WTC11 (cell line): ENCODE measurements around the gene HRG. TPM values are rescaled to one million over a fixed set of nuclear protein-coding genes. Genes with fewer than 3 reads are reported as not detected.

Experiments used
- ATAC-seq: fragments of 200-7000 bp; cut with Tn5 transposase; 2 replicates; pipeline ENCODE4 v1.10.0; 2021; ENCODE audit warnings: mild to moderate bottlenecking, moderate library complexity
- CTCF ChIA-PET: fragments of 300-600 bp; sonication (Branson Sonifier 250); formaldehyde crosslinking; loops from one replicate; lab custom pipeline; 2021; ENCODE audit warnings: antibody characterized with exemption; lab: Charles Lee
- POLR2A ChIA-PET: fragments of 350-600 bp; sonication (Branson Sonifier 250); formaldehyde crosslinking; loops from one replicate; lab custom pipeline; 2021; ENCODE audit warnings: antibody characterized with exemption; lab: Charles Lee
- DNase-seq: peaks from one replicate; pipeline ENCODE4 v3.0.0; 2021; ENCODE audit warnings: low spot score
- H3K27ac Mint-ChIP-seq: 2 replicates; pipeline ENCODE4 v1.8.0; 2021; ENCODE audit warnings: mixed read lengths
- H3K27me3 Mint-ChIP-seq: 2 replicates; pipeline ENCODE4 v1.8.0; 2021; ENCODE audit warnings: low read depth, mild to moderate bottlenecking, moderate library complexity, mixed read lengths
- H3K36me3 Mint-ChIP-seq: 2 replicates; pipeline ENCODE4 v1.8.0; 2021; ENCODE audit warnings: mixed read lengths
- H3K4me1 Mint-ChIP-seq: 2 replicates; pipeline ENCODE4 v1.8.0; 2022; ENCODE audit warnings: mixed read lengths
- H3K4me3 Mint-ChIP-seq: 2 replicates; pipeline ENCODE4 v1.8.0; 2021; ENCODE audit warnings: mild to moderate bottlenecking, moderate library complexity, mixed read lengths
- H3K9me3 Mint-ChIP-seq: 2 replicates; pipeline ENCODE4 v1.8.0; 2021; ENCODE audit warnings: mixed read lengths
- CBFB ChIP-seq: sonication (generic); formaldehyde crosslinking; IDR thresholded peaks from 2 replicates; pipeline ENCODE4 v1.8.1; 2022; ENCODE audit warnings: mild to moderate bottlenecking, low read depth, missing genetic modification reagents
- CREM ChIP-seq: sonication (generic); formaldehyde crosslinking; IDR thresholded peaks from 2 replicates; pipeline ENCODE4 v1.8.1; 2022; ENCODE audit warnings: mild to moderate bottlenecking, missing genetic modification reagents, moderate library complexity
- E2F5 ChIP-seq: sonication (generic); formaldehyde crosslinking; IDR thresholded peaks from 2 replicates; pipeline ENCODE4 v1.8.1; 2022; ENCODE audit warnings: mild to moderate bottlenecking, moderate library complexity, missing genetic modification reagents
- EMX1 ChIP-seq: fragments of 250-450 bp; sonication (Bioruptor Pico); IDR thresholded peaks from 2 replicates; pipeline ENCODE4 v1.8.0; 2021; ENCODE audit warnings: mild to moderate bottlenecking
- ESRRA ChIP-seq: sonication (generic); formaldehyde crosslinking; IDR thresholded peaks from 2 replicates; pipeline ENCODE4 v1.8.1; 2022; ENCODE audit warnings: mild to moderate bottlenecking, missing genetic modification reagents, borderline replicate concordance
- FOXP4 ChIP-seq: sonication (generic); formaldehyde crosslinking; IDR thresholded peaks from 2 replicates; pipeline ENCODE4 v1.8.0; 2022; ENCODE audit warnings: mild to moderate bottlenecking, missing genetic modification reagents
- IRF2 ChIP-seq: sonication (generic); formaldehyde crosslinking; IDR thresholded peaks from 2 replicates; pipeline ENCODE4 v1.8.0; 2022; ENCODE audit warnings: low read depth, missing genetic modification reagents, borderline replicate concordance
- MXD4 ChIP-seq: fragments of 250-450 bp; sonication (Bioruptor Pico); IDR thresholded peaks from 2 replicates; pipeline ENCODE4 v1.8.0; 2021; ENCODE audit warnings: mild to moderate bottlenecking, moderate library complexity, borderline replicate concordance
- NFATC4 ChIP-seq: fragments of 250-450 bp; sonication (Bioruptor Pico); IDR thresholded peaks from 2 replicates; pipeline ENCODE4 v1.9.0; 2021; ENCODE audit warnings: mild to moderate bottlenecking
- PRRX2 ChIP-seq: fragments of 250-450 bp; sonication (Bioruptor Pico); IDR thresholded peaks from 2 replicates; pipeline ENCODE4 v1.8.0; 2021; ENCODE audit warnings: mild to moderate bottlenecking
- RELA ChIP-seq: sonication (generic); formaldehyde crosslinking; IDR thresholded peaks from 2 replicates; pipeline ENCODE4 v1.8.1; 2022; ENCODE audit warnings: missing genetic modification reagents, mild to moderate bottlenecking, borderline replicate concordance
- SP1 ChIP-seq: sonication (generic); formaldehyde crosslinking; conservative IDR thresholded peaks from 2 replicates; pipeline ENCODE4 v1.8.1; 2022; ENCODE audit warnings: missing genetic modification reagents
- TEAD4 ChIP-seq: sonication (generic); formaldehyde crosslinking; IDR thresholded peaks from 2 replicates; pipeline ENCODE4 v1.8.0; 2022; ENCODE audit warnings: mild to moderate bottlenecking, missing genetic modification reagents
- ZBTB43 ChIP-seq: sonication (generic); formaldehyde crosslinking; IDR thresholded peaks from 2 replicates; pipeline ENCODE4 v1.8.1; 2023; ENCODE audit warnings: mild to moderate bottlenecking, missing genetic modification reagents
- ZNF232 ChIP-seq: sonication (generic); formaldehyde crosslinking; IDR thresholded peaks from 2 replicates; pipeline ENCODE4 v1.8.0; 2022; ENCODE audit warnings: mild to moderate bottlenecking, missing genetic modification reagents
- ZNF263 ChIP-seq: sonication (generic); formaldehyde crosslinking; IDR thresholded peaks from 2 replicates; pipeline ENCODE4 v1.8.1; 2022; ENCODE audit warnings: low read depth, mild to moderate bottlenecking, moderate library complexity, missing genetic modification reagents
- ZNF317 ChIP-seq: sonication (generic); formaldehyde crosslinking; IDR thresholded peaks from 2 replicates; pipeline ENCODE4 v1.8.1; 2023; ENCODE audit warnings: low read depth, mild to moderate bottlenecking, moderate library complexity, missing genetic modification reagents, borderline replicate concordance
- total RNA-seq: library from RNA; stranded (reverse); gene quantifications from 3 replicates; pipeline ENCODE4 v1.2.3, GENCODE V29; 2021
- TF ChIP-seq, protein P1 (sequence below): sonication (generic); formaldehyde crosslinking; IDR thresholded peaks from 2 replicates; pipeline ENCODE4 v1.8.1; 2023; ENCODE audit warnings: mild to moderate bottlenecking, missing genetic modification reagents, borderline replicate concordance
- TF ChIP-seq, protein P2 (sequence below): sonication (generic); formaldehyde crosslinking; IDR thresholded peaks from 2 replicates; pipeline ENCODE4 v1.8.1; 2022; ENCODE audit warnings: missing genetic modification reagents, borderline replicate concordance
- TF ChIP-seq, protein P3 (sequence below): sonication (generic); formaldehyde crosslinking; IDR thresholded peaks from 2 replicates; pipeline ENCODE4 v1.8.0; 2022; ENCODE audit warnings: missing genetic modification reagents
- TF ChIP-seq, protein P4 (sequence below): sonication (generic); formaldehyde crosslinking; IDR thresholded peaks from 2 replicates; pipeline ENCODE4 v1.8.1; 2023; ENCODE audit warnings: mild to moderate bottlenecking, missing genetic modification reagents, moderate library complexity

Gene HRG
- total RNA-seq, 1 experiment from 2014 or later = 0.24 TPM

- DNase-seq (no peak), ATAC-seq (no peak)
- TF ChIP-seq, protein P1, sequence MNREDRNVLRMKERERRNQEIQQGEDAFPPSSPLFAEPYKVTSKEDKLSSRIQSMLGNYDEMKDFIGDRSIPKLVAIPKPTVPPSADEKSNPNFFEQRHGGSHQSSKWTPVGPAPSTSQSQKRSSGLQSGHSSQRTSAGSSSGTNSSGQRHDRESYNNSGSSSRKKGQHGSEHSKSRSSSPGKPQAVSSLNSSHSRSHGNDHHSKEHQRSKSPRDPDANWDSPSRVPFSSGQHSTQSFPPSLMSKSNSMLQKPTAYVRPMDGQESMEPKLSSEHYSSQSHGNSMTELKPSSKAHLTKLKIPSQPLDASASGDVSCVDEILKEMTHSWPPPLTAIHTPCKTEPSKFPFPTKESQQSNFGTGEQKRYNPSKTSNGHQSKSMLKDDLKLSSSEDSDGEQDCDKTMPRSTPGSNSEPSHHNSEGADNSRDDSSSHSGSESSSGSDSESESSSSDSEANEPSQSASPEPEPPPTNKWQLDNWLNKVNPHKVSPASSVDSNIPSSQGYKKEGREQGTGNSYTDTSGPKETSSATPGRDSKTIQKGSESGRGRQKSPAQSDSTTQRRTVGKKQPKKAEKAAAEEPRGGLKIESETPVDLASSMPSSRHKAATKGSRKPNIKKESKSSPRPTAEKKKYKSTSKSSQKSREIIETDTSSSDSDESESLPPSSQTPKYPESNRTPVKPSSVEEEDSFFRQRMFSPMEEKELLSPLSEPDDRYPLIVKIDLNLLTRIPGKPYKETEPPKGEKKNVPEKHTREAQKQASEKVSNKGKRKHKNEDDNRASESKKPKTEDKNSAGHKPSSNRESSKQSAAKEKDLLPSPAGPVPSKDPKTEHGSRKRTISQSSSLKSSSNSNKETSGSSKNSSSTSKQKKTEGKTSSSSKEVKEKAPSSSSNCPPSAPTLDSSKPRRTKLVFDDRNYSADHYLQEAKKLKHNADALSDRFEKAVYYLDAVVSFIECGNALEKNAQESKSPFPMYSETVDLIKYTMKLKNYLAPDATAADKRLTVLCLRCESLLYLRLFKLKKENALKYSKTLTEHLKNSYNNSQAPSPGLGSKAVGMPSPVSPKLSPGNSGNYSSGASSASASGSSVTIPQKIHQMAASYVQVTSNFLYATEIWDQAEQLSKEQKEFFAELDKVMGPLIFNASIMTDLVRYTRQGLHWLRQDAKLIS = no peak
- TF ChIP-seq IRF2 (no peak), ZNF263 (no peak), ZNF317 (no peak), EMX1 (CRISPR knock-in tag) (no peak), CREM (CRISPR knock-in tag) (no peak), CBFB (no peak), PRRX2 (CRISPR knock-in tag) (no peak), ZBTB43 (CRISPR knock-in tag) (no peak), E2F5 (no peak), MXD4 (CRISPR knock-in tag) (no peak)
- TF ChIP-seq, protein P2, sequence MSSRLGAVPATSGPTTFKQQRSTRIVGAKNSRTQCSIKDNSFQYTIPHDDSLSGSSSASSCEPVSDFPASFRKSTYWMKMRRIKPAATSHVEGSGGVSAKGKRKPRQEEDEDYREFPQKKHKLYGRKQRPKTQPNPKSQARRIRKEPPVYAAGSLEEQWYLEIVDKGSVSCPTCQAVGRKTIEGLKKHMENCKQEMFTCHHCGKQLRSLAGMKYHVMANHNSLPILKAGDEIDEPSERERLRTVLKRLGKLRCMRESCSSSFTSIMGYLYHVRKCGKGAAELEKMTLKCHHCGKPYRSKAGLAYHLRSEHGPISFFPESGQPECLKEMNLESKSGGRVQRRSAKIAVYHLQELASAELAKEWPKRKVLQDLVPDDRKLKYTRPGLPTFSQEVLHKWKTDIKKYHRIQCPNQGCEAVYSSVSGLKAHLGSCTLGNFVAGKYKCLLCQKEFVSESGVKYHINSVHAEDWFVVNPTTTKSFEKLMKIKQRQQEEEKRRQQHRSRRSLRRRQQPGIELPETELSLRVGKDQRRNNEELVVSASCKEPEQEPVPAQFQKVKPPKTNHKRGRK = no peak
- TF ChIP-seq, protein P3, sequence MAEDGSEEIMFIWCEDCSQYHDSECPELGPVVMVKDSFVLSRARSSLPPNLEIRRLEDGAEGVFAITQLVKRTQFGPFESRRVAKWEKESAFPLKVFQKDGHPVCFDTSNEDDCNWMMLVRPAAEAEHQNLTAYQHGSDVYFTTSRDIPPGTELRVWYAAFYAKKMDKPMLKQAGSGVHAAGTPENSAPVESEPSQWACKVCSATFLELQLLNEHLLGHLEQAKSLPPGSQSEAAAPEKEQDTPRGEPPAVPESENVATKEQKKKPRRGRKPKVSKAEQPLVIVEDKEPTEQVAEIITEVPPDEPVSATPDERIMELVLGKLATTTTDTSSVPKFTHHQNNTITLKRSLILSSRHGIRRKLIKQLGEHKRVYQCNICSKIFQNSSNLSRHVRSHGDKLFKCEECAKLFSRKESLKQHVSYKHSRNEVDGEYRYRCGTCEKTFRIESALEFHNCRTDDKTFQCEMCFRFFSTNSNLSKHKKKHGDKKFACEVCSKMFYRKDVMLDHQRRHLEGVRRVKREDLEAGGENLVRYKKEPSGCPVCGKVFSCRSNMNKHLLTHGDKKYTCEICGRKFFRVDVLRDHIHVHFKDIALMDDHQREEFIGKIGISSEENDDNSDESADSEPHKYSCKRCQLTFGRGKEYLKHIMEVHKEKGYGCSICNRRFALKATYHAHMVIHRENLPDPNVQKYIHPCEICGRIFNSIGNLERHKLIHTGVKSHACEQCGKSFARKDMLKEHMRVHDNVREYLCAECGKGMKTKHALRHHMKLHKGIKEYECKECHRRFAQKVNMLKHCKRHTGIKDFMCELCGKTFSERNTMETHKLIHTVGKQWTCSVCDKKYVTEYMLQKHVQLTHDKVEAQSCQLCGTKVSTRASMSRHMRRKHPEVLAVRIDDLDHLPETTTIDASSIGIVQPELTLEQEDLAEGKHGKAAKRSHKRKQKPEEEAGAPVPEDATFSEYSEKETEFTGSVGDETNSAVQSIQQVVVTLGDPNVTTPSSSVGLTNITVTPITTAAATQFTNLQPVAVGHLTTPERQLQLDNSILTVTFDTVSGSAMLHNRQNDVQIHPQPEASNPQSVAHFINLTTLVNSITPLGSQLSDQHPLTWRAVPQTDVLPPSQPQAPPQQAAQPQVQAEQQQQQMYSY (CRISPR knock-in tag) = no peak
- Mint-ChIP-seq H3K27ac (no peak overlapping the region), H3K27me3 (no peaks in the 10 kb centered on the region; the same call in 1 of the 2 replicates), H3K36me3 (no peaks in the 10 kb centered on the region), H3K4me1 (peaks cover 8% of the 10 kb centered on the region), H3K9me3 (peaks cover 5% of the 10 kb centered on the region), H3K4me3 (no peak overlapping the region)
- ChIA-PET POLR2A (interaction anchor here (0.6 kb wide), 1 partner anchor 18 kb away, joined by 3 read pairs; no protein-coding TSS in a partner anchor), CTCF (interaction anchor here (1.1 kb wide), 1 partner anchor 17 kb away, joined by 3 read pairs; no protein-coding TSS in a partner anchor)
These were observed 30.3 kb upstream of the HRG start for GRCh38 chr3:186635532-186635931.

GRCh38 chr3:186636536-186636935 lies 29.3 kb upstream of the HRG start:
- H3K4me1 Mint-ChIP-seq = peaks cover 13% of the 10 kb centered on the region
- ChIA-PET POLR2A (interaction anchor here (1.0 kb wide), 1 partner anchor 22 kb away, joined by 3 read pairs; no protein-coding TSS in a partner anchor), CTCF (interaction anchor here (0.7 to 1.6 kb wide), 2 partner anchors 19 to 23 kb away, joined by 3 to 7 read pairs; no protein-coding TSS in a partner anchor)
- no peaks in the 10 kb centered on the region for H3K36me3 Mint-ChIP-seq
- H3K27me3 Mint-ChIP-seq = peaks cover under 1% of the 10 kb centered on the region
- TF ChIP-seq ZNF232 (CRISPR knock-in tag) (no peak), ESRRA (no peak), NFATC4 (CRISPR knock-in tag) (no peak), FOXP4 (CRISPR knock-in tag) (no peak), RELA (no peak), SP1 (no peak), TEAD4 (no peak)
- TF ChIP-seq, protein P4, sequence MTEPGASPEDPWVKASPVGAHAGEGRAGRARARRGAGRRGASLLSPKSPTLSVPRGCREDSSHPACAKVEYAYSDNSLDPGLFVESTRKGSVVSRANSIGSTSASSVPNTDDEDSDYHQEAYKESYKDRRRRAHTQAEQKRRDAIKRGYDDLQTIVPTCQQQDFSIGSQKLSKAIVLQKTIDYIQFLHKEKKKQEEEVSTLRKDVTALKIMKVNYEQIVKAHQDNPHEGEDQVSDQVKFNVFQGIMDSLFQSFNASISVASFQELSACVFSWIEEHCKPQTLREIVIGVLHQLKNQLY (CRISPR knock-in tag) = no peak
- no peak overlapping the region for H3K4me3 Mint-ChIP-seq
- ATAC-seq (no peak), DNase-seq (no peak)
- H3K9me3 Mint-ChIP-seq = peaks cover 5% of the 10 kb centered on the region
- H3K27ac Mint-ChIP-seq = no peak overlapping the region
